IgD-negative memory B cell (primary cell): ENCODE data around the gene TFDP2. TPM values are rescaled to one million over a fixed set of nuclear protein-coding genes. Genes with fewer than 3 reads are reported as not detected.
"Not testable (repeated sequence)": the region's sequence is repeated elsewhere in the genome, so short reads cannot be mapped to it uniquely, and the experiment has no call there.

Experiments used
- H3K27ac Mint-ChIP-seq, 3 donors: one replicate each; pipeline ENCODE4 v1.8.0; 2020 to 2022; ENCODE audit warnings: mild to moderate bottlenecking in 3 of 3, mixed read lengths in 3 of 3, moderate library complexity in 1 of 3
- H3K27me3 Mint-ChIP-seq: one replicate; pipeline ENCODE4 v1.8.0; 2021; ENCODE audit warnings: mixed read lengths
- H3K36me3 Mint-ChIP-seq: one replicate; pipeline ENCODE4 v1.8.0; 2020; ENCODE audit warnings: mild to moderate bottlenecking, mixed read lengths
- H3K4me1 Mint-ChIP-seq, 3 donors: one replicate each; pipeline ENCODE4 v1.8.0; 2020 to 2022; ENCODE audit warnings: mixed read lengths in 3 of 3, mild to moderate bottlenecking in 1 of 3
- H3K4me3 Mint-ChIP-seq, 4 donors: one replicate each; pipeline ENCODE4 v1.8.0; 2020 to 2022; ENCODE audit warnings: mild to moderate bottlenecking in 4 of 4, mixed read lengths in 4 of 4, moderate library complexity in 3 of 4
- H3K9me3 Mint-ChIP-seq, 3 donors: one replicate each; pipeline ENCODE4 v1.8.0; 2020 to 2021; ENCODE audit warnings: mixed read lengths in 3 of 3, mild to moderate bottlenecking in 1 of 3
- polyA plus RNA-seq: library from polyadenylated mRNA; unstranded; fragments of 300-500 nt; fragmentation: Illumina TruSeq; gene quantifications from one replicate; pipeline ENCODE4 v1.2.3, GENCODE V29; 2021

The TFDP2 gene
- polyA plus RNA-seq, 1 donor from 2014 or later = 29.7 TPM

DNA sequence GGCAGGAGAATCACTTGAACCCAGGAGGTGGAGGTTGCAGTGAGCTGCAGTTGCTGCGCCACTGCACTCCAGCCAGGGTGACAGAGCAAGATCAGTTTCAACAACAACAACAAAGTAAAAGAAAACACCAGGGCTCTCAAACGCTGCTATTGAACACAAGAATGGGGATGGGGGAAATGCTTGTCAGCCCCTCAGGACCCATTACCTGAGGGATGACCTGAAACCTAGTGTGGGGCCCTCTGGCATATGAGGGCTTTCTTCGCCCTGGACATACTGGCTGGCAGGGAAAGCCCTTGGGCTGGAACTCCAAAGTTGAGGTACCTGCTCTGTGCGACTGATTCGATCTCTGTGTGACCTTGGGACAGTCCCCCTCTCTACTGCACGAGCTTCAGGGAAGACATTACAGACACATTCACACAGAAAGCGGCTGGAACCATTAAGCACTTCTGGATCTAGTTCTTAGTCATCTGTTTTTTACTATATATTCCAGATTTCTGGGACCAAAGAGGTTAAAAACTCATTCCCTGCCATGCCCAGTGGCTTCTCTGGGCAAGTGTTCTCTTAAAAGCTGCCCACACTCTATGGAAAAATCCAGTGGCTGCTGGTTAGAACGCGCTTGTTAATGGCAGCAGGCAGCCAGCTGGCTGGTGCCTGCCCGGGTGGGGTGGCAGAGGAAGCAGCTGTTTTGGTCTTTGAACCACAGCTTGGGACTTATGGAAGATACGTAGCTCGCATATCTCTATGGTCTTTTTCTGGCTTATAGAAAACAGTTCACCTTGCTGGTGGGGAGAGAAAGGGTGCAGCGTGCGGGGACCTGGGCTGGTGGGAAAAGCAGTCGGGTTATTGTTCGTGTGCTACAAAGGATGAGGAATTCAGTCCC lies 215.7 kb downstream of the TFDP2 start:
- Mint-ChIP-seq H3K9me3 (no peaks in the 10 kb centered on the region), H3K27ac (no peak overlapping the region), H3K36me3 (no peaks in the 10 kb centered on the region), H3K4me3 (no peak overlapping the region), H3K27me3 (no peaks in the 10 kb centered on the region), H3K4me1 (no peaks in the 10 kb centered on the region)

DNA sequence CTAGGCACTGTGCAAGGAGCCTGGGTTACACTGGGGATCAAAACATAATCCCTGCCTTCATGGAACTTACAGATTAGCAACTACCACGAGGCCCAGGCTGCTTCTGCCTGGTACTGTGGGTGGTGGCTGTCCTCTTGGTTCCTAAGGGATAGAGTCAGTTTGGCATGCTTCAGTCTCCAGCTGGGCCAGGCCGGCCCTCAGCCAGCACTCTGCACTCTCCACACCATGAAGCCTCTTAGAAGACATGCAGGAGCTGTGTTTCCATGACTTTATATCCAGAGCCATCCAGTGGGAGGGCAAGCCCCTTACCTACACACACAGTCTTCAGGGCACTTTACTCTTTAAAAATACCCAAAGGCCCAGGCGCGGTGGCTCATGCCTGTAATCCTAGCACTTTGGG lies 218.5 kb downstream of the TFDP2 start:
- H3K4me1 Mint-ChIP-seq = no peaks in the 10 kb centered on the region
- no peak overlapping the region for H3K4me3 Mint-ChIP-seq
- no peak overlapping the region for H3K27ac Mint-ChIP-seq
- no peaks in the 10 kb centered on the region for H3K9me3 Mint-ChIP-seq
- no peaks in the 10 kb centered on the region for H3K27me3 Mint-ChIP-seq
- H3K36me3 Mint-ChIP-seq = peaks cover 6% of the 10 kb centered on the region

DNA sequence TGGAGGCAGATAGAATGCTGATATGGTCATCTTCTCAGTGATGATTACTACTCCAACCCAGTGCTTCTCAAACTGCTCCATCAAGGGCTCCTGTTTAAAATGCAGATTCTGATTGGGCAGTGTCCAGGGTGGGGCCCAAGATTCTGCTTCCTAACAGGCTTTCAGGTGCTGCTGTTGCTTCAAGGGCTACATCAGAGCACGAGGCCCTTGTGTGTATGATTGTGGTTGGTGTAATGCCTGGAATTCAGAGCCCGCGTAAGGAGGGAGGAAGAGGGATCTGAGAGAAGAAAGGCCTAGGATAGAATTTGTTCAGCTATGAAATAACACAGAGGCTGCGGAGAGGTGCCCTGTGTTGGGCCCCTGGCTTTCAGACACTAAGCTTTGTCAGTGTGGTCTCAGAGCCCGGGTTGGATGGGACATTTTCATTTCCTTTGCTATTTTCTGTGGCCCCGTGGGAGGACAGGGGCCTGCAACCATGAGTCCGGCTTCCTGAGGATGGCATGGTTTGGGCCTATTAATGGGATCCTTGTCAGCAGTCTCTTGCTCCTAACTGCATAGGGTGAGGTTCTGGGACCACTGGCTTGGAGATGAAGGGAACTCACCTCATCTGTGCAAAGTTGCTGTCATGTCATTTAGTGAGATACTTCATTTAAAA lies 219.9 kb downstream of the TFDP2 start:
- H3K36me3 Mint-ChIP-seq = peaks cover 11% of the 10 kb centered on the region
- H3K27ac Mint-ChIP-seq = no peak overlapping the region
- H3K9me3 Mint-ChIP-seq = no peaks in the 10 kb centered on the region
- no peak overlapping the region for H3K4me3 Mint-ChIP-seq
- H3K4me1 Mint-ChIP-seq = no peaks in the 10 kb centered on the region
- H3K27me3 Mint-ChIP-seq = no peaks in the 10 kb centered on the region

DNA sequence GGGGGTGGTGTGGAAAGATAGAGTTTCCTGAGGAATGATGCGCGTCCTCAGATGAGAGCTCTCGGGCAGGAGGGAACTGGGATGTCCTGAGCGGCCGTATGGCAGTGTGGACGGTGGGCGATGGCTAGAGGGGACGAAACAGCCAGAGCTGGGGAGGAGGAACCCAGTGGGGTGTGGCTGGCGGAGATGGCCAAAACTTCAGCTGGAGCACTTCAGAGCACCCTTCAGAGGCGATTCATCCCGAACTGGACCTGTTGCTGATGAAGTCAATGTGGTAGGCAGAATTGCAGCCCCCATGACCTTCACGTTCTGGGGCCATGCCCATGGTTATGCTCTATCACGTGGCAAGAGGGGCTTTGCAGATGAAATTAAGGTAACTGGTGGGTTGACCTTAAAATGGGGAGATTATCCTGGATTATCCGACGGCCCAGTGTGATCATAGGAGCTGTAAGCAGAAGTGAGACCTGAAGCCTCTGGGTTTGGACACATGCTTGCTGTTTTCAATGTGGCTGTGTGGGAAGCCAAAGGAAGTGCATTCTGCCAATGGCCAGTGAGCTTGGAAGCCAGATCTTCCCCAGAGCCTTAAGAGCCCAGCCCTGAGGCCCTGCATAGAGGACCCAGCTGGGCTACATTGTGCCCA lies 220.6 kb downstream of the TFDP2 start:
- no peaks in the 10 kb centered on the region for H3K4me1 Mint-ChIP-seq
- no peak overlapping the region for H3K4me3 Mint-ChIP-seq
- H3K36me3 Mint-ChIP-seq = peaks cover 13% of the 10 kb centered on the region
- no peaks in the 10 kb centered on the region for H3K9me3 Mint-ChIP-seq
- no peaks in the 10 kb centered on the region for H3K27me3 Mint-ChIP-seq
- H3K27ac Mint-ChIP-seq = no peak overlapping the region

DNA sequence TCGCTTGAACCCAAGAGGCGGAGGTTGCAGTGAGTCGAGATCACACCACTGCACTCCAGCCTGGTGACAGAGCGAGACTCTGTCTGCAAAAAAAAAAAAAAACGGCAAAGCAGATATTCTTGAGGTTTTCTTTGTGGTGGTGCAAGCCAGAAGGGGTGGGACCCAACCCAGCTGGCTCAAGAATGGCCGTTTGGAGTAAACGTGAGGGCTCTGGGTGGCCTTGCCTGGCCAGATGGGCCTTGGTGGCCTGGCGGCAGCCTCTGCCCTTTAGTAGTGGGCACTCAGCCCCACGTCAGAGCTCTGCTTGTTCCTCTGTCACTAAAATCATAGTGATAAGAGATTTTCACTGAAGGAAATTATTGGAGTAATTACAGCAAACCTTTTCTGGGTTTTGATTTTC lies 222.4 kb downstream of the TFDP2 start:
- H3K27ac Mint-ChIP-seq = no peak overlapping the region
- no peaks in the 10 kb centered on the region for H3K9me3 Mint-ChIP-seq

DNA sequence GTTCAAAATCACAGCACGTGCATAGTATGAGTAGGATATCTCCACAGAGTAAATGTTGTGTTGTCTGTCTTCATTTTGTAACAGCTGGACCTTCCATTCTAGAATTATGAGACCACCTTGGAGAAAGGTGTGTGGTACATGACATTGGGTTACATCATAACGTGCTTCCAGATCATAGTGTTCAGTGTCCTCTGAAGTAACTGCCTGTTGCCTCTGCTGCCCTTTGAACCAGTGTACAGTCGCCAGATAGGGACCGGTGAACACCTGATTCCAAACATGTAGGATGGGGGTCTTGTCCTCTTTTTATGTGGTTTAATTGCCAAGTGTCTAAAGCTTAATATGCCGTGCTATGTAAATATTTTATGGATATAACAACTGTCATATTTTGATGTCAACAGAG lies 223.7 kb downstream of the TFDP2 start:
- H3K4me3 Mint-ChIP-seq, H3K27me3 Mint-ChIP-seq, H3K9me3 Mint-ChIP-seq, H3K27ac Mint-ChIP-seq, H3K4me1 Mint-ChIP-seq: not testable (repeated sequence)
- peaks cover 22% of the 10 kb centered on the region for H3K36me3 Mint-ChIP-seq

More for the DNA sequence above, 222.4 kb downstream of the TFDP2 start:
- Mint-ChIP-seq H3K4me3 (peak overlapping the region in 1 of 4 donors; percentile 28), H3K27me3 (no peaks in the 10 kb centered on the region), H3K4me1 (no peaks in the 10 kb centered on the region), H3K36me3 (peaks cover 19% of the 10 kb centered on the region)

DNA sequence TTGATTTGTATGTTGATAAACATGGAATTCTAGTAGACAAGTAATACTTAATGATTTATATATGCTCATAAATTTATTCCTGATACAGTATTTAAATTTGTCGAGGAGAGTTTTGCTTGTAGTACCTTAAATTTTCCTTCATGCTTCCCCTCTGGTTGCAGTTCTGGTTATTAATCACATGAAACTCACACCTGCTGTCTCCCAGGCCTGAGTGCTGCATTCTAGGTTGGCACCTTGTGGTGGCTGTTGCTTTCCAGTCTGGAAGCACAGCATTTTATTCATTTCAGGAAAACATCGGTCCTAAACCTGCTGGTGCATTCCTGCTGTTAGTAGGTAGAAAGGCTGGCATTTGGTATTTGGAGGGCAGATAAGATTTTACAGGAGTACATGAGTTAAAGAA lies 228.0 kb downstream of the TFDP2 start:
- H3K4me1 Mint-ChIP-seq = no peaks in the 10 kb centered on the region
- H3K27ac Mint-ChIP-seq = peak overlapping the region in 1 of 3 donors; percentile 90
- H3K4me3 Mint-ChIP-seq = no peak overlapping the region
- no peaks in the 10 kb centered on the region for H3K27me3 Mint-ChIP-seq
- H3K36me3 Mint-ChIP-seq = peaks cover 20% of the 10 kb centered on the region
- no peaks in the 10 kb centered on the region for H3K9me3 Mint-ChIP-seq

DNA sequence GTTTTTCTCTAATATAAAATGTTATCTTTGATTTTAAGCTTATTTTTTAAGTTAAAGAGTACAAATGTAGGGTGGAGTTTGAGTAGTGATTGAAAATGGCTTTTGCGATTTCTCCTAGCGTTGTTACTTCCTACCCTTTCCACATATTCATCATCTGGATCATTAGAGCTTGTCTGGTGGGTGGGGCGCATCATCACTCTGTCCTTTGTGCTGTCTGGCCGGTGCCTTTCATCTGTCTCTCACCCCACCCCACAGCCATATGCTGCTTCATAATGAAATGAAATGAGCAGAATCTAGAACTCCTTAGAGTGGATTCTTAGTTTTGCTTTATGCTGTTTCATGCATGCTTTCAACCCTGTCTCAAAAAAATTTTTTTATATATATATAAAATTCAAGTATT lies 228.6 kb downstream of the TFDP2 start:
- Mint-ChIP-seq H3K4me1 (no peaks in the 10 kb centered on the region), H3K27me3 (no peaks in the 10 kb centered on the region)

DNA sequence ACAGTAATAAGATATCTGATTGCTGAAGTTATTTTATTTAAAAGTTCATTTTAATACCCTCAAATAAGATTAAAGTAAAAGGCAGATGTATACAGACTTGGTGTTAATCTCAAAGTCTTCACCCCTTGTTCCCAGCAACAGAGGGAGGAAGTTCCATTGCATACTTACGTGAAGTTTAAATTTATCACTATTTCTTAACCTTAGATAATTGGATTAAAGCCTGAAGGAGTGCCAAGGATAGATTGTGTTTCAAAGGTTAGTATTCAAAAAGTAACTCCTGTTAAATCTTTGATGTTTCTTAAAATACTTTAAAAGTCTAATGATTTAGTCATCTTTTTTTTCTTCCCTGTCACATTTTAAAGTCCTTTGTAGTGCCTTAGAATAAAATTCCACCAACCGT lies 233.6 kb downstream of the TFDP2 start:
- Mint-ChIP-seq H3K4me1 (peaks cover 0 to 4% (median 0%) of the 10 kb centered on the region in 3 donors), H3K27me3 (no peaks in the 10 kb centered on the region), H3K4me3 (no peak overlapping the region), H3K9me3 (peaks cover 0 to 4% (median 0%) of the 10 kb centered on the region in 3 donors), H3K36me3 (peaks cover 5% of the 10 kb centered on the region), H3K27ac (no peak overlapping the region)

More for the DNA sequence above, 228.6 kb downstream of the TFDP2 start:
- no peak overlapping the region for H3K27ac Mint-ChIP-seq
- peaks cover 17% of the 10 kb centered on the region for H3K36me3 Mint-ChIP-seq
- no peaks in the 10 kb centered on the region for H3K9me3 Mint-ChIP-seq
- no peak overlapping the region for H3K4me3 Mint-ChIP-seq

DNA sequence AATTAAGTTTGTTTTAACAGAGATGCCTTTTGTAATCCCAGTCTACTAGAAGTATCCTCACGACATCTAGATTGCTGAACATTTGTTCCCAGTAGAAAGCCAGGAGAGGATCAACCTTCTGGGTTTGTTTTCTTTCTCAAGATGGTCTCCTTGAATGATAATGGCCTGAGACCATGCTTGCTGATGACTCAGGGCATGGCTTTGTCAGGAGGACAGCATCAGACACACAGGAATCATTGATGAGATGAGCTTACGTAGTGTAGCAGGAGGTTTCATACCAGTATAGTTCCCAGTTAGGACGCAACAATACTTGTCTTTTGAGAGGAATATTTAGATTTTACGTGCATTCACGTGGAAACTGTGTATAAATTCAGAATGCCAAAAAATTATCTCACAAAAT lies 234.3 kb downstream of the TFDP2 start:
- no peak overlapping the region for H3K4me3 Mint-ChIP-seq
- H3K27me3 Mint-ChIP-seq = no peaks in the 10 kb centered on the region
- peaks cover 0 to 4% (median 0%) of the 10 kb centered on the region in 3 donors for H3K9me3 Mint-ChIP-seq
- no peak overlapping the region for H3K27ac Mint-ChIP-seq
- peaks cover 5% of the 10 kb centered on the region for H3K36me3 Mint-ChIP-seq
- peaks cover 0 to 4% (median 0%) of the 10 kb centered on the region in 3 donors for H3K4me1 Mint-ChIP-seq

DNA sequence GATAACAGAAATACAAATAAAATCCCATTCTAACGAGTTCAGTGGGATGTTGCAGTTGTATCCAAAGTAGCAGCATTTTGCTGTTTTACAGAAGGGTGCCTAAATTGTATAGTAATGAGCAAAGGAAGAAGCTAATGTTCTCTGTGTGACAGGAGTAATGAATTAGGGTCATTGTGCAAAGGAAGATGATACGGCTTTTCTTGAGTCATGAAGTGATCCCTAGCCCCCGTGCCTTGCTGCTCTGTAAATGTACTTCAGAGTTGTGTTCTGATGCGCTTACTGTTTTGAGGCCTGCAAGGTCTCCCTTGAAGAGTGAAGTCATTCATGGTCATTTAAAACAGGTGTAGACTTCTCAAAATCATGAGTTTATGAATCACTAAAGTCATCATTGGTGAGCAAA lies 235.0 kb downstream of the TFDP2 start:
- Mint-ChIP-seq H3K9me3 (peaks cover 0 to 4% (median 0%) of the 10 kb centered on the region in 3 donors), H3K4me3 (no peak overlapping the region), H3K27ac (peak overlapping the region in 1 of 3 donors; percentile 62), H3K27me3 (no peaks in the 10 kb centered on the region), H3K36me3 (peaks cover 11% of the 10 kb centered on the region), H3K4me1 (peaks cover 0 to 4% (median 2%) of the 10 kb centered on the region in 3 donors)

DNA sequence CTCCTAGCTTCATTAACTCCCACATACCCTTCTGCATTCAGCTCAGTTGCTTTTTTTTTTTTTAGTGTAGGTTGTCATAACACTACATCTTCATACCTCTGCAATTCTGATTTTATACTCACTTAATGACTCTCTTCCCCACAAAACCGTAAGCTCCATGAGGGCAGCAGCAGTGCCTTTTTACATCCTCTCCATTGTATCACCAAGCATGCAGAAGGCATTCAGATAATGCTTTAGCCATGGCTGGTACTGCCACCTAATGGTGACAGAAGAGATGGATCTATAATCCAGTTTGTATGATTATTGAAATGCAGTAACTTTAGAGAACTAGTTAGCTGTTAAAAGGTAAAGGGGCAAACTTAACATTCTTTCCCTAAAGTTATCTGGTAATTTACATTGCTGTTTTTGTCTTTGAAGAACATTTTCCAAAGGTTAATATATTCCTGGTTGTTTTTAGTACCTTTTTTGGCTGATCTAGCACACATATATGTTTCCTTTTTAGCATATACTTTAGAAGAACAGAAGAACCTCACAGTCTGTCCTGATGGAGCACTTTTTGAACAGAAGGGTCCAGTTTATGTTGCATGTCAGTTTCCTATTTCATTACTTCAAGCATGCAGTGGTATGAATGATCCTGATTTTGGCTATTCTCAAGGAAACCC lies 236.1 kb downstream of the TFDP2 start:
- peaks cover 0 to 4% (median 0%) of the 10 kb centered on the region in 3 donors for H3K9me3 Mint-ChIP-seq
- no peaks in the 10 kb centered on the region for H3K27me3 Mint-ChIP-seq
- no peak overlapping the region for H3K4me3 Mint-ChIP-seq
- H3K27ac Mint-ChIP-seq = peak overlapping the region in 1 of 3 donors; percentile 25
- H3K4me1 Mint-ChIP-seq = peaks cover 0 to 4% (median 3%) of the 10 kb centered on the region in 3 donors
- H3K36me3 Mint-ChIP-seq = peaks cover 19% of the 10 kb centered on the region

DNA sequence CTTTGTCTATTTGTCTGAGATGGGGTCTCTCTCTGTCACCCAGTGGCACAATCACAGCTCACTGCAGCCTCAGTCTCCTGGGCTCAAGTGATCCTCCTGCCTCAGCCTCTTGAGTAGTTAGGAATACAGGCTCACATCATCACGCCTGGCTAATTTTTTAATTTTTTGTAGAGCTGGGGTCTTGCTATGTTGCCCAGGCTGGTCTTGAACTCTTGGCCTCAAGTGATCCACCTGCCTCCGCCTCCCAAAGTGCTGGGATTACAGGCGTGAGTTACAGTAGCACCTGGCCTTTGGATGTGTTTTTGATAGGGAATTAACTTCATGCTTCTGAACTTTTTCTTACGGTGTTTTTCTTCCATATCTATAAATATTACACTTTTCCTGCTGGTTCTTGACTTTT lies 239.4 kb downstream of the TFDP2 start:
- H3K4me1 Mint-ChIP-seq, H3K4me3 Mint-ChIP-seq, H3K9me3 Mint-ChIP-seq, H3K27me3 Mint-ChIP-seq: not testable (repeated sequence)
- Mint-ChIP-seq H3K36me3 (peaks cover 19% of the 10 kb centered on the region), H3K27ac (peak overlapping the region in 1 of 3 donors; percentile 36)

DNA sequence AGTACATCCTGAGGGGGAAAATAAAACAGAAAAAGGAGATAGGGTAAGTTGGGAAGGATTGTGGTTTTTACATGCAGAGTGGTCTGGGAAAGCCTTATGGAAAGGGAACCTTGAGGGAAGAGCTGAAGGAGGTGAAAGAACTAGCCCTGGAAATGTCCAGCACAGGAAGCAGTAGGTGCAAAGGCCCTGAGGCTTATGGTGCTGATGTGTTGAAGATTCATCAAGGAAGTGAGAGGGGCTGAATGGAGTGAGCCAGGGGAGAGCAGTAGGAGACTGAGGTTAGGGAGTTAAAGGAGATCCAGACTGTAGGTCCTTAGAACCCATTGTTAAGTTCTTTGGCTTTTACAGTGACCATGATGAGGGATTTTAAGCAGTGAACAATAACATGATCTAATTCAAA lies 239.9 kb downstream of the TFDP2 start:
- Mint-ChIP-seq H3K27me3 (no peaks in the 10 kb centered on the region), H3K4me1 (peaks cover 0 to 4% (median 3%) of the 10 kb centered on the region in 3 donors), H3K4me3 (no peak overlapping the region), H3K27ac (peak overlapping the region in 1 of 3 donors; percentile 36), H3K36me3 (peaks cover 19% of the 10 kb centered on the region), H3K9me3 (peaks cover 0 to 4% (median 0%) of the 10 kb centered on the region in 3 donors)

DNA sequence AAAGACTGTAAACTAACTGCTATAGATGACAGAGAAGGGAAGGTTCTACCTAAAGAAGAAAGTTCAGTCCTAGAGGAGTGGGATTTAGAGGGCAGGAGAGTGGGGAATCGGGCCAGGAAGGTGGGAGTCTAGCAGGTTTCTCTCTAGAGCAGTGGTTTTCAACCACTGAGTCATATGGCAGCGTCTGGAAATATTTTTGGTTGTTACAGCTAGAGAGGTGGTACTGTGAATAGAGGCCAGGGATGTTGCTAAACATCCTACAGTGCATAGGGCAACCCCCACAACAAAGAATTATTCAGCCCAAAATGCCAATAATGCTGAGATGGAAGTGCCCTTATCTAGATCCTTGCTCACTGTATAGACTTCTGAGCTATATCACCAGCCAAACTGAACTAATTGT lies 244.2 kb downstream of the TFDP2 start:
- no peak overlapping the region for H3K27ac Mint-ChIP-seq
- H3K4me3 Mint-ChIP-seq = no peak overlapping the region
- H3K27me3 Mint-ChIP-seq = no peaks in the 10 kb centered on the region
- H3K9me3 Mint-ChIP-seq = peaks cover 0 to 5% (median 3%) of the 10 kb centered on the region in 3 donors
- H3K4me1 Mint-ChIP-seq = peaks cover 9 to 13% (median 12%) of the 10 kb centered on the region in 3 donors
- peaks cover 21% of the 10 kb centered on the region for H3K36me3 Mint-ChIP-seq
